Memory B cell (primary cell): ENCODE results near the gene FBXO28.
"Not testable (repeated sequence)": the region's sequence is repeated elsewhere in the genome, so short reads cannot be mapped to it uniquely, and the experiment has no call there.

Experiments
- ATAC-seq: fragments of 150-1000 bp; cut with Tn5 transposase; 2 replicates; pipeline ENCODE4 v1.10.0; 2021; ENCODE audit warnings: low read depth, mild to moderate bottlenecking, moderate library complexity
- DNase-seq, 2 donors: peaks; one replicate each; pipeline ENCODE4 v3.0.0; 2022; ENCODE audit warnings: low spot score in 2 of 2
- H3K27ac Mint-ChIP-seq: one replicate; pipeline ENCODE4 v1.8.0; 2022; ENCODE audit warnings: mild to moderate bottlenecking, moderate library complexity, mixed read lengths
- H3K27me3 Mint-ChIP-seq: one replicate; pipeline ENCODE4 v1.8.0; 2022; ENCODE audit warnings: mixed read lengths
- H3K36me3 Mint-ChIP-seq: one replicate; pipeline ENCODE4 v1.8.0; 2022; ENCODE audit warnings: mild to moderate bottlenecking, mixed read lengths
- H3K4me1 Mint-ChIP-seq: one replicate; pipeline ENCODE4 v1.8.0; 2022; ENCODE audit warnings: mixed read lengths
- H3K4me3 Mint-ChIP-seq: one replicate; pipeline ENCODE4 v1.8.0; 2022; ENCODE audit warnings: mild to moderate bottlenecking, moderate library complexity, mixed read lengths
- H3K9me3 Mint-ChIP-seq: one replicate; pipeline ENCODE4 v1.8.0; 2022; ENCODE audit warnings: mixed read lengths

FBXO28 gene

GRCh38 chr1:224113918-224114786 is at the start of gene FBXO28:
FBXO28 (plus strand) TSS chr1:224114111; CDS start chr1:224114130, 19 bp downstream.
- peak; percentile 90 for ATAC-seq
- H3K4me1 Mint-ChIP-seq = peaks cover 12% of the 10 kb centered on the region
- H3K27me3 Mint-ChIP-seq = peaks cover 3% of the 10 kb centered on the region
- H3K27ac Mint-ChIP-seq = peak within 1 kb of the TSS; percentile 86
- no peaks in the 10 kb centered on the region for H3K36me3 Mint-ChIP-seq
- DNase-seq = peak; percentile 79 to 80
- H3K4me3 Mint-ChIP-seq = peak within 1 kb of the TSS; percentile 89
- H3K9me3 Mint-ChIP-seq = no peaks in the 10 kb centered on the region

- H3K27me3 Mint-ChIP-seq = peaks cover 2% of the 10 kb centered on the region
- no peaks in the 10 kb centered on the region for H3K36me3 Mint-ChIP-seq
- H3K4me1 Mint-ChIP-seq = peaks cover 5% of the 10 kb centered on the region
- H3K4me3 Mint-ChIP-seq = no peak overlapping the region
- no peaks in the 10 kb centered on the region for H3K9me3 Mint-ChIP-seq
- no peak overlapping the region for H3K27ac Mint-ChIP-seq
- ATAC-seq (no peak), DNase-seq (no peak)
Measured at GRCh38 chr1:224064150-224064549, 49.8 kb upstream of the FBXO28 start.

- H3K27me3 Mint-ChIP-seq = peaks cover 2% of the 10 kb centered on the region
- DNase-seq = no peak
- no peaks in the 10 kb centered on the region for H3K9me3 Mint-ChIP-seq
- ATAC-seq = peak; percentile 42
- H3K4me1 Mint-ChIP-seq = peaks cover 5% of the 10 kb centered on the region
- no peaks in the 10 kb centered on the region for H3K36me3 Mint-ChIP-seq
- no peak overlapping the region for H3K27ac Mint-ChIP-seq
- H3K4me3 Mint-ChIP-seq = no peak overlapping the region
Measured at GRCh38 chr1:224065455-224065854, 48.5 kb upstream of the FBXO28 start.

GRCh38 chr1:224067207-224067606 is 46.7 kb upstream of the FBXO28 start:
- H3K4me1 Mint-ChIP-seq = peaks cover 5% of the 10 kb centered on the region
- H3K36me3 Mint-ChIP-seq = peaks cover 1% of the 10 kb centered on the region
- H3K9me3 Mint-ChIP-seq = peaks cover 1% of the 10 kb centered on the region
- no peak overlapping the region for H3K27ac Mint-ChIP-seq
- H3K4me3 Mint-ChIP-seq = no peak overlapping the region
- H3K27me3 Mint-ChIP-seq = peaks cover 6% of the 10 kb centered on the region
- DNase-seq = no peak
- no peak for ATAC-seq

GRCh38 chr1:224067621-224068457 is 46.1 kb upstream of the FBXO28 start:
- Mint-ChIP-seq H3K36me3 (peaks cover 1% of the 10 kb centered on the region), H3K4me1 (peaks cover 5% of the 10 kb centered on the region), H3K27me3 (peaks cover 7% of the 10 kb centered on the region), H3K27ac (no peak overlapping the region), H3K4me3 (no peak overlapping the region), H3K9me3 (peaks cover 3% of the 10 kb centered on the region)
- ATAC-seq = no peak
- DNase-seq = no peak

- Mint-ChIP-seq H3K4me3 (no peak overlapping the region), H3K27me3 (peaks cover 10% of the 10 kb centered on the region), H3K36me3 (peaks cover 1% of the 10 kb centered on the region), H3K9me3 (peaks cover 5% of the 10 kb centered on the region), H3K4me1 (peaks cover 5% of the 10 kb centered on the region), H3K27ac (no peak overlapping the region)
- ATAC-seq (no peak), DNase-seq (no peak)
Measured at GRCh38 chr1:224068458-224069072, 45.3 kb upstream of the FBXO28 start.

- Mint-ChIP-seq H3K27me3 (peaks cover 12% of the 10 kb centered on the region), H3K4me3 (no peak overlapping the region)
Measured at GRCh38 chr1:224069138-224069537, 44.8 kb upstream of the FBXO28 start.

GRCh38 chr1:224070521-224070920 is 43.4 kb upstream of the FBXO28 start:
- DNase-seq = no peak
- peaks cover 13% of the 10 kb centered on the region for H3K27me3 Mint-ChIP-seq
- no peak for ATAC-seq
- H3K36me3 Mint-ChIP-seq = peaks cover 1% of the 10 kb centered on the region
- no peak overlapping the region for H3K4me3 Mint-ChIP-seq
- peaks cover 5% of the 10 kb centered on the region for H3K9me3 Mint-ChIP-seq
- H3K27ac Mint-ChIP-seq = no peak overlapping the region
- H3K4me1 Mint-ChIP-seq = no peaks in the 10 kb centered on the region

More at GRCh38 chr1:224069138-224069537, 44.8 kb upstream of the FBXO28 start:
- Mint-ChIP-seq H3K27ac (no peak overlapping the region), H3K4me1 (peaks cover 5% of the 10 kb centered on the region), H3K9me3 (peaks cover 5% of the 10 kb centered on the region), H3K36me3 (peaks cover 1% of the 10 kb centered on the region)
- DNase-seq = no peak
- ATAC-seq = no peak

GRCh38 chr1:224076407-224076806 is 37.5 kb upstream of the FBXO28 start:
- no peak for ATAC-seq
- Mint-ChIP-seq H3K27ac (no peak overlapping the region), H3K36me3 (peaks cover 1% of the 10 kb centered on the region), H3K9me3 (peaks cover 5% of the 10 kb centered on the region), H3K4me3 (no peak overlapping the region), H3K27me3 (peaks cover 16% of the 10 kb centered on the region), H3K4me1 (no peaks in the 10 kb centered on the region)
- DNase-seq = no peak

- H3K27ac Mint-ChIP-seq, H3K4me1 Mint-ChIP-seq, DNase-seq: not testable (repeated sequence)
Measured at GRCh38 chr1:224079644-224080043, 34.3 kb upstream of the FBXO28 start.

GRCh38 chr1:224080115-224080774 is 33.7 kb upstream of the FBXO28 start:
- no peak for ATAC-seq
- Mint-ChIP-seq H3K4me3 (no peak overlapping the region), H3K27ac (no peak overlapping the region), H3K4me1 (no peaks in the 10 kb centered on the region), H3K9me3 (no peaks in the 10 kb centered on the region), H3K36me3 (no peaks in the 10 kb centered on the region), H3K27me3 (peaks cover 10% of the 10 kb centered on the region)
- DNase-seq = no peak

More at GRCh38 chr1:224079644-224080043, 34.3 kb upstream of the FBXO28 start:
- peaks cover 10% of the 10 kb centered on the region for H3K27me3 Mint-ChIP-seq
- not testable (repeated sequence) for H3K36me3 Mint-ChIP-seq, H3K9me3 Mint-ChIP-seq, H3K4me3 Mint-ChIP-seq, ATAC-seq

- Mint-ChIP-seq H3K27me3 (peaks cover 11% of the 10 kb centered on the region), H3K4me3 (no peak overlapping the region), H3K4me1 (no peaks in the 10 kb centered on the region), H3K36me3 (no peaks in the 10 kb centered on the region), H3K9me3 (no peaks in the 10 kb centered on the region), H3K27ac (no peak overlapping the region)
- ATAC-seq (no peak), DNase-seq (no peak)
Measured at GRCh38 chr1:224081604-224082003, 32.3 kb upstream of the FBXO28 start.

GRCh38 chr1:224082146-224082545 is 31.8 kb upstream of the FBXO28 start:
- DNase-seq (no peak), ATAC-seq (no peak)
- no peaks in the 10 kb centered on the region for H3K4me1 Mint-ChIP-seq
- no peaks in the 10 kb centered on the region for H3K36me3 Mint-ChIP-seq
- no peak overlapping the region for H3K4me3 Mint-ChIP-seq
- peaks cover 12% of the 10 kb centered on the region for H3K27me3 Mint-ChIP-seq
- H3K27ac Mint-ChIP-seq = no peak overlapping the region
- H3K9me3 Mint-ChIP-seq = no peaks in the 10 kb centered on the region
